ENCODE results near the gene RNF207.

RNF207 gene

GRCh38 chr1:6239213-6239752, 33.4 kb downstream of the RNF207 start:
- Histone ChIP-seq H3K9me3 (ENCODE audit: insufficient read depth, low read length) (no peaks in the 10 kb centered on the region), H3K27me3 (ENCODE audit: insufficient read depth, insufficient read length) (peaks cover 28% of the 10 kb centered on the region), H3K4me3 (ENCODE audit: insufficient read length, low read depth) (no peak overlapping the region), H3K4me1 (ENCODE audit: insufficient read depth, insufficient read length) (peaks cover 3% of the 10 kb centered on the region), H3K9ac (ENCODE audit: insufficient read length, low read depth) (peak overlapping the region; percentile 56), H3K36me3 (ENCODE audit: insufficient read depth, insufficient read length, low read length) (no peaks in the 10 kb centered on the region)
- no peak for DNase-seq (ENCODE audit: low read depth, low spot score)
- no peak for TF ChIP-seq SUZ12 (IDR thresholded peaks at IDR 0.05; ENCODE audit: extremely low read depth, insufficient read depth, insufficient read length)
- no peak for TF ChIP-seq YY1 (IDR thresholded peaks at IDR 0.05; ENCODE audit: insufficient read depth, insufficient read length)
- no peak for TF ChIP-seq ZNF274 (IDR thresholded peaks at IDR 0.05; ENCODE audit: low read depth, low read length)

GRCh38 chr1:6239950-6240768, 34.2 kb downstream of the RNF207 start:
- Histone ChIP-seq H3K9me3 (ENCODE audit: insufficient read depth, low read length) (no peaks in the 10 kb centered on the region), H3K9ac (ENCODE audit: insufficient read length, low read depth) (peak overlapping the region; percentile 21), H3K4me1 (ENCODE audit: insufficient read depth, insufficient read length) (no peaks in the 10 kb centered on the region), H3K36me3 (ENCODE audit: insufficient read depth, insufficient read length, low read length) (no peaks in the 10 kb centered on the region), H3K4me3 (ENCODE audit: insufficient read length, low read depth) (no peak overlapping the region), H3K27me3 (ENCODE audit: insufficient read depth, insufficient read length) (peaks cover 32% of the 10 kb centered on the region)
- TF ChIP-seq ZNF274 (IDR thresholded peaks at IDR 0.05; ENCODE audit: low read depth, low read length): no peak
- no peak for TF ChIP-seq YY1 (IDR thresholded peaks at IDR 0.05; ENCODE audit: insufficient read depth, insufficient read length)
- no peak for TF ChIP-seq SUZ12 (IDR thresholded peaks at IDR 0.05; ENCODE audit: extremely low read depth, insufficient read depth, insufficient read length)
- DNase-seq (ENCODE audit: low read depth, low spot score): no peak

GRCh38 chr1:6241107-6241886, 35.4 kb downstream of the RNF207 start:
- H3K27me3 ChIP-seq (ENCODE audit: insufficient read depth, insufficient read length): peaks cover 34% of the 10 kb centered on the region
- peak overlapping the region; percentile 56 for H3K9ac ChIP-seq (ENCODE audit: insufficient read length, low read depth)
- H3K4me3 ChIP-seq (ENCODE audit: insufficient read length, low read depth): no peak overlapping the region
- TF ChIP-seq SUZ12 (IDR thresholded peaks at IDR 0.05; ENCODE audit: extremely low read depth, insufficient read depth, insufficient read length): no peak
- no peak for TF ChIP-seq ZNF274 (IDR thresholded peaks at IDR 0.05; ENCODE audit: low read depth, low read length)
- no peak for TF ChIP-seq YY1 (IDR thresholded peaks at IDR 0.05; ENCODE audit: insufficient read depth, insufficient read length)
- DNase-seq (ENCODE audit: low read depth, low spot score): no peak
- H3K4me1 ChIP-seq (ENCODE audit: insufficient read depth, insufficient read length): no peaks in the 10 kb centered on the region
- H3K36me3 ChIP-seq (ENCODE audit: insufficient read depth, insufficient read length, low read length): no peaks in the 10 kb centered on the region
- no peaks in the 10 kb centered on the region for H3K9me3 ChIP-seq (ENCODE audit: insufficient read depth, low read length)

DNA sequence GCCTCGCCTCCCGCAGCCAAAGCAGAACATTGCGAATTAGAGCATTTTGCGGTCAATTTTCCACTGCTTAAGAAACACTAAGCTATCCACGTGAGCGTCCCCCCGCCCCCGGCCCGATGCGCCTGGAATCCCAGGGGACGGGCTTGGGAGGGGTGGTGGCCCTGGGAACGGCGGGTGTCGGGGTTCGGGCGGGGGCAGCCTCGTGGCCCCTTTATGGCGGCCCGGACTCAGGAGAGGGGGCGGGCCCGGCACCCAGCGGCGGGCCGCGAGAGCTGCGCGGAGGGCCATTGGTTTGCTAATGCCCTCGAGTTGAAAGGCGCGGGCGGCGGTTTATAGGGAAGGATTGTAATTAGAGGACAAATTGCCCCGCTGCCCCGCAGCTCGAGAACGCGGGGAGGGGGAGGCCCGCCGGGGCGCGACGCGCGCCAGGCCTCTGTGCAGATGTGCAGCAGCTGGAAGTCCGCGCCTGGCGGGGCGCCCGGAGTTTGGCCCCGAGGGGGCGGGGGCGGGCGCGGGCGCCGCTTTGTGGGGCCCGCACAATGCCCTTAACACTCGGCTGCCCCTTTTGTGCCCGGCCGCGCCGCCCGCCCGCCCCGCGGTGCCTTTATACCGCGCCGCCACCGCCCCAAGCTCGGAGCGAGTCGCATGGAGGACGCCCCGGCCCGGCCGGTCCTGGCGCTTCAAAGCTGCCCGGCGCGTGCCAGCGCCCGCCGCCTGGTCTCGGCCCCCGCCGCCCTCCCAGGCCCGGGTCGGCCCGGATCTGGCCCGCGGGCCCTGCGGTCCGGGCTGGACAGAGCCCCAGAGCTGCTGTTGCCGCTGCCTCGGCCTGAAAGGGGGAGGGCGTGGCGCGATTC, 36.2 kb downstream of the RNF207 start:
- Histone ChIP-seq H3K4me3 (ENCODE audit: insufficient read length, low read depth) (no peak overlapping the region), H3K9me3 (ENCODE audit: insufficient read depth, low read length) (no peaks in the 10 kb centered on the region), H3K27me3 (ENCODE audit: insufficient read depth, insufficient read length) (peaks cover 41% of the 10 kb centered on the region), H3K9ac (ENCODE audit: insufficient read length, low read depth) (peak overlapping the region; percentile 56), H3K36me3 (ENCODE audit: insufficient read depth, insufficient read length, low read length) (no peaks in the 10 kb centered on the region), H3K4me1 (ENCODE audit: insufficient read depth, insufficient read length) (no peaks in the 10 kb centered on the region)
- TF ChIP-seq YY1 (IDR thresholded peaks at IDR 0.05; ENCODE audit: insufficient read depth, insufficient read length): no peak
- no peak for TF ChIP-seq ZNF274 (IDR thresholded peaks at IDR 0.05; ENCODE audit: low read depth, low read length)
- TF ChIP-seq SUZ12 (IDR thresholded peaks at IDR 0.05; ENCODE audit: extremely low read depth, insufficient read depth, insufficient read length): no peak
- DNase-seq (ENCODE audit: low read depth, low spot score): no peak

GRCh38 chr1:6243053-6243834, 37.3 kb downstream of the RNF207 start:
- Histone ChIP-seq H3K4me3 (ENCODE audit: insufficient read length, low read depth) (no peak overlapping the region), H3K4me1 (ENCODE audit: insufficient read depth, insufficient read length) (no peaks in the 10 kb centered on the region), H3K36me3 (ENCODE audit: insufficient read depth, insufficient read length, low read length) (no peaks in the 10 kb centered on the region), H3K9ac (ENCODE audit: insufficient read length, low read depth) (no peak overlapping the region), H3K27me3 (ENCODE audit: insufficient read depth, insufficient read length) (peaks cover 53% of the 10 kb centered on the region), H3K9me3 (ENCODE audit: insufficient read depth, low read length) (no peaks in the 10 kb centered on the region)
- TF ChIP-seq YY1 (IDR thresholded peaks at IDR 0.05; ENCODE audit: insufficient read depth, insufficient read length): no peak
- TF ChIP-seq SUZ12 (IDR thresholded peaks at IDR 0.05; ENCODE audit: extremely low read depth, insufficient read depth, insufficient read length): no peak
- DNase-seq (ENCODE audit: low read depth, low spot score): no peak

- no peak within 1 kb of the TSS for H3K4me3 ChIP-seq (ENCODE audit: insufficient read length, low read depth)
- TF ChIP-seq YY1 (IDR thresholded peaks at IDR 0.05; ENCODE audit: insufficient read depth, insufficient read length): no peak
- TF ChIP-seq SUZ12 (IDR thresholded peaks at IDR 0.05; ENCODE audit: extremely low read depth, insufficient read depth, insufficient read length): no peak
- TF ChIP-seq ZNF274 (IDR thresholded peaks at IDR 0.05; ENCODE audit: low read depth, low read length): no peak
- no peaks in the 10 kb centered on the region for H3K4me1 ChIP-seq (ENCODE audit: insufficient read depth, insufficient read length)
- H3K9me3 ChIP-seq (ENCODE audit: insufficient read depth, low read length): no peaks in the 10 kb centered on the region
- H3K27me3 ChIP-seq (ENCODE audit: insufficient read depth, insufficient read length): peaks cover 60% of the 10 kb centered on the region
- no peak for DNase-seq (ENCODE audit: low read depth, low spot score)
- no peaks in the 10 kb centered on the region for H3K36me3 ChIP-seq (ENCODE audit: insufficient read depth, insufficient read length, low read length)
- H3K9ac ChIP-seq (ENCODE audit: insufficient read length, low read depth): no peak within 1 kb of the TSS
Observed at GRCh38 chr1:6243993-6244392, 38.1 kb downstream of the RNF207 start, which contains the start of gene HES3. HES3 (plus strand) TSS chr1:6244179; CDS start chr1:6244366, 187 bp downstream.

Data from NT2/D1 (cell line).